Prostate gland (tissue), 2 donors: ENCODE measurements around the gene DYSF.

Experiments used
- CTCF ChIP-seq, 4 experiments: fragments of 200-600 bp in 2 of 4; fragments of 450-650 bp in 2 of 4; sonication (generic) in 2 of 4; IDR thresholded peaks; 1 replicate in 3 of 4; 2 replicates in 1 of 4; pipeline ENCODE4 v1.5.1; 2016 to 2019; ENCODE audit warnings: antibody characterized with exemption in 4 of 4, mild to moderate bottlenecking in 2 of 4, moderate library complexity in 2 of 4
- POLR2A ChIP-seq: fragments of 450-650 bp; IDR thresholded peaks from one replicate; pipeline ENCODE4 v1.6.1; 2016; ENCODE audit warnings: antibody characterized with exemption, mild to moderate bottlenecking

GRCh38 chr2:71694501-71695234, 241.3 kb downstream of the DYSF start:
- no peak for TF ChIP-seq POLR2A
- no peak for TF ChIP-seq CTCF (IDR thresholded peaks at IDR 0.05)
